GM10248 (cell line): ENCODE measurements around the gene KSR1.
"Not testable (repeated sequence)": the region's sequence is repeated elsewhere in the genome, so short reads cannot be mapped to it uniquely, and the experiment has no call there.

ENCODE experiments used
- CTCF ChIA-PET: fragments of 300-600 bp; sonication (Branson Sonifier 250); formaldehyde crosslinking; extraction: SDS; loops from one replicate; lab custom pipeline; 2021; ENCODE audit warnings: antibody characterized with exemption; lab: Yijun Ruan, JAX
- POLR2A ChIA-PET: fragments of 350-650 bp; sonication (Branson Sonifier 250); formaldehyde crosslinking; extraction: SDS; loops from one replicate; lab custom pipeline; 2020; ENCODE audit warnings: antibody characterized with exemption; lab: Yijun Ruan, JAX
- DNase-seq: peaks from one replicate; pipeline ENCODE4 v3.0.0; 2012; ENCODE audit errors: extremely low spot score
- TF ChIP-seq, protein P1 (sequence below): IDR thresholded peaks from 2 replicates; pipeline ENCODE4 v1.5.1; 2012; ENCODE audit warnings: mild to moderate bottlenecking, low read depth; ENCODE audit errors: extremely low read depth, missing control alignments, control extremely low read depth

KSR1 gene

DNA sequence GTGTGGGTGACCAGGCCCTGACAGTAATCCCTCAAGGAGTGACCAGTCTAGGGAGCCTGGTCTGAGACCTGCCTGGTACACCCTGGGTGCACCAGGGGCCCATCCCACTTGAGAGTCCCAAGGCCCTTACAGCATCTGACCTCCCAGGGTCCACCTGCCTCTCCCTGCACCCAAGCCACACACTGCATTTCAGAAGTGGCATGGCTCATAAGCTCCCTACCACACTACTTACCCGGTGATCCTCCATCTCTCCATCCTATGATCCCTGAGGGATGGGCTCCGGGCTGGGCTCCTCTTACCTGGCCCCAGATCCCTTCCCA is 215.3 kb downstream of the KSR1 start:
- ChIA-PET CTCF (no interaction called here), POLR2A (no interaction called here)
- no peak for DNase-seq
- TF ChIP-seq, protein P1, sequence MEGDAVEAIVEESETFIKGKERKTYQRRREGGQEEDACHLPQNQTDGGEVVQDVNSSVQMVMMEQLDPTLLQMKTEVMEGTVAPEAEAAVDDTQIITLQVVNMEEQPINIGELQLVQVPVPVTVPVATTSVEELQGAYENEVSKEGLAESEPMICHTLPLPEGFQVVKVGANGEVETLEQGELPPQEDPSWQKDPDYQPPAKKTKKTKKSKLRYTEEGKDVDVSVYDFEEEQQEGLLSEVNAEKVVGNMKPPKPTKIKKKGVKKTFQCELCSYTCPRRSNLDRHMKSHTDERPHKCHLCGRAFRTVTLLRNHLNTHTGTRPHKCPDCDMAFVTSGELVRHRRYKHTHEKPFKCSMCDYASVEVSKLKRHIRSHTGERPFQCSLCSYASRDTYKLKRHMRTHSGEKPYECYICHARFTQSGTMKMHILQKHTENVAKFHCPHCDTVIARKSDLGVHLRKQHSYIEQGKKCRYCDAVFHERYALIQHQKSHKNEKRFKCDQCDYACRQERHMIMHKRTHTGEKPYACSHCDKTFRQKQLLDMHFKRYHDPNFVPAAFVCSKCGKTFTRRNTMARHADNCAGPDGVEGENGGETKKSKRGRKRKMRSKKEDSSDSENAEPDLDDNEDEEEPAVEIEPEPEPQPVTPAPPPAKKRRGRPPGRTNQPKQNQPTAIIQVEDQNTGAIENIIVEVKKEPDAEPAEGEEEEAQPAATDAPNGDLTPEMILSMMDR, result no peak

DNA sequence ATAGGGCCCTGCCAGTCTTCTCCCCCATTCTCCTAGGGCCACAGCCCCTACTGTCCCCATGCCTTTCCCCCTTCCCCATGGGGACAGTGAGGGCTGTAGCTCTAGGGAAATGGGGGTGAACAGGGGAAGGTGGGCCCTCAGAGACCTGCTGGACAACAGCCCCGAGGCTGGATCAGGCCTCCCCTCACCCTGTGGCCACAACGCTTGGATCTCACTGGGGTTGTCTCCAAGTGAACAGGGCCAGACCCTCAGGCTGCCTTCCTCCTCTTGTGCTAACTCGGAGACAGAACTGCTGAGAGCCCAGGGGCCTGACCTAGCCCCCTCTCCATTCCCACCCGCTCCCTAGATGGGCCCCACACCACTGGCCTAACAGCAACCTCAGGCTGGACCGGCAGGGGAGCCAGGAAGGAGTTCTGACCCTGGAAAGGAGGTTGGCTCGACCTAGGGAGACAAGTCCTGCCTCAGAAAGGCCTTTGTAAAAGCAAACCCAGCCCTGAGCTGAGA is 215.8 kb downstream of the KSR1 start:
- DNase-seq, CTCF ChIA-PET, POLR2A ChIA-PET: not testable (repeated sequence)

DNA sequence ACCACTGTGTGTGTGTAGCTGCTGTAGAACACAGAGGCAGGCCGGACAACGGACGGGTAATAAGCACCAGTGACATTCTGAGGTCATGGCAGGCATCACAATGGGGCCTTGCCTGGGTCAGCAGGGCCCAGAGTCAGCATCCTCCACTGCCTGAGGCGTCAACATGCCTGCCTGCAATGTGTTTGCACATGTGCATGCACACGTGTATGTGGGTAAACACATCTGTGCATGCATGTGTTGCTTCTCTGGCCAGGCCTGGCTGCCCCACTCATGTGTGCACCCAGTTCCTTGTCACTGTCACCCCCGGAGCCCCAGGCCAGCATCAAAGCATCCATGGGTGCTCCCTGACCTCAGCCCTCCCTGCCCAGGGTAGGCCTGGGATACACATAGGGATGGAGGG is 218.1 kb downstream of the KSR1 start:
- ChIA-PET CTCF (interaction anchor here (1.2 kb wide), 1 partner anchor 82 kb away, joined by 3 read pairs; no protein-coding TSS in a partner anchor), POLR2A (no interaction called here)
- DNase-seq, result no peak
- TF ChIP-seq, protein P1, result no peak
